Bronchial epithelial cell (primary cell): Measurements from ENCODE around the gene DNAJC5G. TPM values are rescaled to one million over a fixed set of nuclear protein-coding genes. Genes with fewer than 3 reads are reported as not detected.

Source experiments
- DNase-seq: peaks from one replicate; pipeline ENCODE4 v3.0.0-alpha.2; 2010; ENCODE audit warnings: low read depth
- FAIRE-seq: peaks from 2 replicates; lab custom pipeline; 2011; peaks lifted over from hg19 to GRCh38; lab: Jason Lieb, UNC
- H3K27me3 ChIP-seq: 2 replicates; pipeline ENCODE4 v1.5.1; 2011; ENCODE audit warnings: low read length; ENCODE audit not compliant: control insufficient read depth, insufficient read depth
- H3K36me3 ChIP-seq: 2 replicates; pipeline ENCODE4 v1.5.1; 2011; ENCODE audit warnings: low read length; ENCODE audit not compliant: control insufficient read depth, insufficient read depth
- H3K4me3 ChIP-seq: 2 replicates; pipeline ENCODE4 v1.5.1; 2011; ENCODE audit warnings: mild to moderate bottlenecking, low read depth, low read length, control low read depth
- total RNA-seq: library from RNA; depleted of rRNA; stranded (reverse); fragments of >200 nt; gene quantifications from 2 replicates; pipeline ENCODE4 v1.2.1, GENCODE V29; 2014
- TF ChIP-seq, protein P1 (sequence below): IDR thresholded peaks from 2 replicates; pipeline ENCODE4 v1.5.1; 2011; ENCODE audit warnings: mild to moderate bottlenecking, moderate library complexity, low read length, control low read depth, inconsistent platforms; ENCODE audit not compliant: insufficient read depth, severe bottlenecking

The DNAJC5G gene
- total RNA-seq, 1 donor from 2014 or later, result not detected

DNA sequence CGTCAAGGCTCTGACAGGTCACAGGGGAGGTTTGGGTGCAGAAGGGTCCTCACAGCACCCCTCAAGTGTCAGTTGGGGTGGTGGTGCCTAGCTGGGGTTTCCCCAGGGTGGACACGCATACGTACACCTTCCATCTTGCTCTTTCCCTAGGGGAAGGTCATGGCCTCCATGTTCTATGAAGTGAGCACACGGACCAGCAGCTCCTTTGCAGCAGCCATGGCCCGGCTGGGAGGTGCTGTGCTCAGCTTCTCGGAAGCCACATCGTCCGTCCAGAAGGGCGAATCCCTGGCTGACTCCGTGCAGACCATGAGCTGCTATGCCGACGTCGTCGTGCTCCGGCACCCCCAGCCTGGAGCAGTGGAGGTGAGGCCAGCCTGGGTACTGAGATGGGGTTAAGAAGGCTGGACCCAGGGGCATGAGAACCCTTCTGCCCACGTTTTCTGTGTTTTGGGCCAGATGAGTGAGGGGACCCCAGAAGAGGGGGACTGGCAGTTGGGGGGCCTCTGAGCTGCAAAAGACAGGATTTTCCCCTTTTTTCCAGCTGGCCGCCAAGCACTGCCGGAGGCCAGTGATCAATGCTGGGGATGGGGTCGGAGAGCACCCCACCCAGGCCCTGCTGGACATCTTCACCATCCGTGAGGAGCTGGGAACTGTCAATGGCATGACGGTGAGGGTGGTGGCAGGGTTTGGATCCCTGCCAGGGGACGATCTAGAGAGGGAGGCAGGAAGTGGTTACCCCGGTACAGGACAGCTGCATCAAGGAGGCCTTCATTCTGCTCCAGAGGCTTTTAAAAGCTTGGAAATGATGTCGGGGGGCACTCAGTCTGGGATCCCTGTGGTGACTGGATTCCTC is 33.2 kb upstream of the DNAJC5G start:
- TF ChIP-seq, protein P1, sequence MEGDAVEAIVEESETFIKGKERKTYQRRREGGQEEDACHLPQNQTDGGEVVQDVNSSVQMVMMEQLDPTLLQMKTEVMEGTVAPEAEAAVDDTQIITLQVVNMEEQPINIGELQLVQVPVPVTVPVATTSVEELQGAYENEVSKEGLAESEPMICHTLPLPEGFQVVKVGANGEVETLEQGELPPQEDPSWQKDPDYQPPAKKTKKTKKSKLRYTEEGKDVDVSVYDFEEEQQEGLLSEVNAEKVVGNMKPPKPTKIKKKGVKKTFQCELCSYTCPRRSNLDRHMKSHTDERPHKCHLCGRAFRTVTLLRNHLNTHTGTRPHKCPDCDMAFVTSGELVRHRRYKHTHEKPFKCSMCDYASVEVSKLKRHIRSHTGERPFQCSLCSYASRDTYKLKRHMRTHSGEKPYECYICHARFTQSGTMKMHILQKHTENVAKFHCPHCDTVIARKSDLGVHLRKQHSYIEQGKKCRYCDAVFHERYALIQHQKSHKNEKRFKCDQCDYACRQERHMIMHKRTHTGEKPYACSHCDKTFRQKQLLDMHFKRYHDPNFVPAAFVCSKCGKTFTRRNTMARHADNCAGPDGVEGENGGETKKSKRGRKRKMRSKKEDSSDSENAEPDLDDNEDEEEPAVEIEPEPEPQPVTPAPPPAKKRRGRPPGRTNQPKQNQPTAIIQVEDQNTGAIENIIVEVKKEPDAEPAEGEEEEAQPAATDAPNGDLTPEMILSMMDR, result no peak
- FAIRE-seq (peak; percentile 18), DNase-seq (no peak)
- Histone ChIP-seq H3K27me3 (no peaks in the 10 kb centered on the region), H3K4me3 (no peak overlapping the region), H3K36me3 (peaks cover 48% of the 10 kb centered on the region)

DNA sequence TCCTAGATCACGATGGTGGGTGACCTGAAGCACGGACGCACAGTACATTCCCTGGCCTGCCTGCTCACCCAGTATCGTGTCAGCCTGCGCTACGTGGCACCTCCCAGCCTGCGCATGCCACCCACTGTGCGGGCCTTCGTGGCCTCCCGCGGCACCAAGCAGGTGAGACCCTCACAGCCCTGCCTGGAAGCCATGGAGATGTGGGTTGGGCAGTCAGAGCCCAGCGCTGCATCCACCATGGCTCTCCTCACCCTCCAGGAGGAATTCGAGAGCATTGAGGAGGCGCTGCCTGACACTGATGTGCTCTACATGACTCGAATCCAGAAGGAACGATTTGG is 32.6 kb upstream of the DNAJC5G start:
- no peak for FAIRE-seq
- TF ChIP-seq, protein P1, result no peak
- H3K4me3 ChIP-seq, result no peak overlapping the region
- DNase-seq, result no peak
- H3K36me3 ChIP-seq, result peaks cover 44% of the 10 kb centered on the region
- no peaks in the 10 kb centered on the region for H3K27me3 ChIP-seq

GRCh38 chr2:27243391-27244130 is 31.7 kb upstream of the DNAJC5G start:
- Histone ChIP-seq H3K4me3 (no peak overlapping the region), H3K36me3 (peaks cover 37% of the 10 kb centered on the region), H3K27me3 (no peaks in the 10 kb centered on the region)
- TF ChIP-seq, protein P1, result no peak
- DNase-seq (no peak), FAIRE-seq (no peak)

- TF ChIP-seq, protein P1, result no peak
- H3K27me3 ChIP-seq, result no peaks in the 10 kb centered on the region
- peaks cover 29% of the 10 kb centered on the region for H3K36me3 ChIP-seq
- DNase-seq, result no peak
- no peak for FAIRE-seq
- no peak overlapping the region for H3K4me3 ChIP-seq
Observed at GRCh38 chr2:27245116-27245515, 30.1 kb upstream of the DNAJC5G start.

- no peaks in the 10 kb centered on the region for H3K27me3 ChIP-seq
- DNase-seq (no peak), FAIRE-seq (no peak)
- H3K4me3 ChIP-seq, result no peak overlapping the region
- TF ChIP-seq, protein P1, result no peak
- H3K36me3 ChIP-seq, result peaks cover 24% of the 10 kb centered on the region
Observed at GRCh38 chr2:27245626-27246025, 29.6 kb upstream of the DNAJC5G start.
